HFF-Myc (cell line): ENCODE measurements around the gene CHEK2.

Experiments
- DNase-seq: peaks from one replicate; pipeline ENCODE4 v3.0.0-alpha.2; 2011; ENCODE audit warnings: low read depth; ENCODE audit errors: extremely low read depth
- H3K4me3 ChIP-seq: replicated peaks from 2 replicates; pipeline ENCODE4 v1.5.1; 2011; ENCODE audit warnings: low read depth, mild to moderate bottlenecking, control low read depth, low read length
- CTCF ChIP-seq: IDR thresholded peaks from 2 replicates; pipeline ENCODE4 v1.5.1; 2012; ENCODE audit warnings: mild to moderate bottlenecking, low read depth, low read length, control low read depth; ENCODE audit errors: missing control alignments

The CHEK2 gene

GRCh38 chr22:28774378-28774777 is 32.8 kb upstream of the CHEK2 start:
- H3K4me3 ChIP-seq: 0 out of 2 replicates have a peak overlapping the region, but pooled peaks have one; percentile 3
- TF ChIP-seq CTCF: no peak
- no peak for DNase-seq

GRCh38 chr22:28773461-28773867 is 31.8 kb upstream of the CHEK2 start:
- TF ChIP-seq CTCF: no peak

GRCh38 chr22:28772633-28773460 is 31.2 kb upstream of the CHEK2 start, which contains the start of gene CCDC117:
TSS of gene CCDC117 (plus strand) at chr22:28772695. CDS start at chr22:28772850, 155 bp downstream.
- no peak for TF ChIP-seq CTCF
- peak; percentile 78 for DNase-seq
- H3K4me3 ChIP-seq: peak within 1 kb of the TSS; percentile 78

More at GRCh38 chr22:28773461-28773867, 31.8 kb upstream of the CHEK2 start:
- H3K4me3 ChIP-seq: peak overlapping the region; percentile 78
- no peak for DNase-seq

- no peak for TF ChIP-seq CTCF
- H3K4me3 ChIP-seq: no peak overlapping the region
- no peak for DNase-seq
Observed at GRCh38 chr22:28771195-28771791, 29.7 kb upstream of the CHEK2 start.

GRCh38 chr22:28769394-28770085 is 27.9 kb upstream of the CHEK2 start:
- no peak for DNase-seq
- TF ChIP-seq CTCF: no peak
- no peak overlapping the region for H3K4me3 ChIP-seq

GRCh38 chr22:28768701-28769393 is 27.2 kb upstream of the CHEK2 start:
- DNase-seq: no peak
- TF ChIP-seq CTCF: no peak
- no peak overlapping the region for H3K4me3 ChIP-seq
